ENCODE results near the gene DPT. TPM values are rescaled to one million over a fixed set of nuclear protein-coding genes. Genes with fewer than 3 reads are reported as not detected.

The DPT gene
- total and polyA plus RNA-seq, 2 of the 4 experiments (the other 2 are of a cell fraction) = not detected

Other genes with a start within 250 kb of the DPT start
- not detected in 2 replicates for gene XCL2, start 185.2 kb downstream of the DPT start, total RNA-seq (2012; rRNA removed)
- not detected in 2 replicates for gene XCL2, start 185.2 kb downstream of the DPT start, polyA plus RNA-seq (2012; rRNA removed)
- not detected in 2 replicates for gene XCL1, start 152.6 kb downstream of the DPT start, total RNA-seq (2012; rRNA removed)
- not detected in 2 replicates for gene XCL1, start 152.6 kb downstream of the DPT start, polyA plus RNA-seq (2012; rRNA removed)